HEK293 (cell line): ENCODE measurements around the gene DPP6.
"Not testable (repeated sequence)": the region's sequence is repeated elsewhere in the genome, so short reads cannot be mapped to it uniquely, and the experiment has no call there.

Source experiments
- CTCF ChIA-PET: fragments of 350-600 bp; formaldehyde crosslinking; extraction: SDS; loops from one replicate; lab custom pipeline; 2021; ENCODE audit warnings: antibody characterized with exemption; lab: Yijun Ruan, JAX
- POLR2A ChIA-PET: fragments of 300-600 bp; formaldehyde crosslinking; extraction: SDS; loops from one replicate; lab custom pipeline; 2020; ENCODE audit warnings: antibody characterized with exemption, inconsistent platforms; lab: Yijun Ruan, JAX
- H3K27ac ChIP-seq: fragments of 200-500 bp; sonication (Bioruptor generic); 2 replicates; pipeline ENCODE4 v1.5.1; 2014; ENCODE audit warnings: low read depth, low read length, control low read depth, inconsistent platforms; ENCODE audit errors: extremely low read depth
- H3K36me3 ChIP-seq, 2 experiments: fragments of 200-500 bp in 1 of 2; sonication (Bioruptor generic) in 1 of 2; 1 replicate in 1 of 2; 2 replicates in 1 of 2; pipeline ENCODE4 v1.5.1; 2014 to 2017; ENCODE audit warnings: inconsistent platforms in 2 of 2, low read length in 2 of 2; ENCODE audit not compliant: control insufficient read depth in 2 of 2, insufficient read depth in 1 of 2
- H3K4me1 ChIP-seq: fragments of 200-500 bp; sonication (Bioruptor generic); 2 replicates; pipeline ENCODE4 v1.5.1; 2014; ENCODE audit warnings: mild to moderate bottlenecking, low read length, inconsistent platforms; ENCODE audit not compliant: control insufficient read depth, insufficient read depth
- H3K4me3 ChIP-seq: 2 replicates; pipeline ENCODE4 v1.5.1; 2011; ENCODE audit warnings: low read depth, mild to moderate bottlenecking, control low read depth, low read length, moderate library complexity
- H3K9me3 ChIP-seq: fragments of 200-500 bp; sonication (Bioruptor generic); 2 replicates; pipeline ENCODE4 v1.5.1; 2014; ENCODE audit warnings: low read depth, low read length, inconsistent platforms; ENCODE audit not compliant: control insufficient read depth, insufficient read depth
- KLF7 ChIP-seq: fragments of 450-650 bp; formaldehyde crosslinking; IDR thresholded peaks from 2 replicates; pipeline ENCODE4 v1.5.1; 2016; ENCODE audit warnings: missing biosample characterization, missing genetic modification characterization, borderline replicate concordance
- PBX3 ChIP-seq: sonication (generic); formaldehyde crosslinking; IDR thresholded peaks from 2 replicates; pipeline ENCODE4 v1.8.1; 2022; ENCODE audit warnings: mild to moderate bottlenecking, moderate library complexity, missing genetic modification reagents
- ZBTB20 ChIP-seq: fragments of 450-650 bp; formaldehyde crosslinking; IDR thresholded peaks from 2 replicates; pipeline ENCODE4 v1.5.1; 2016; ENCODE audit warnings: missing biosample characterization, missing genetic modification characterization
- ZFHX2 ChIP-seq: fragments of 450-650 bp; formaldehyde crosslinking; conservative IDR thresholded peaks from 2 replicates; pipeline ENCODE4 v1.5.1; 2016; ENCODE audit warnings: missing biosample characterization, missing genetic modification characterization
- ZNF23 ChIP-seq: fragments of 450-650 bp; formaldehyde crosslinking; IDR thresholded peaks from 2 replicates; pipeline ENCODE4 v1.5.1; 2016; ENCODE audit warnings: missing biosample characterization, missing genetic modification characterization, borderline replicate concordance
- ZNF302 ChIP-seq: fragments of 450-650 bp; formaldehyde crosslinking; IDR thresholded peaks from 2 replicates; pipeline ENCODE4 v1.5.1; 2016; ENCODE audit warnings: missing biosample characterization, missing genetic modification characterization, low read depth
- ZNF362 ChIP-seq: fragments of 450-650 bp; formaldehyde crosslinking; IDR thresholded peaks from 2 replicates; pipeline ENCODE4 v1.5.1; 2016; ENCODE audit warnings: missing biosample characterization, missing genetic modification characterization
- ZNF488 ChIP-seq: fragments of 450-650 bp; formaldehyde crosslinking; IDR thresholded peaks from 2 replicates; pipeline ENCODE4 v1.5.1; 2016; ENCODE audit warnings: missing biosample characterization, missing genetic modification characterization
- ZNF580 ChIP-seq: fragments of 450-650 bp; formaldehyde crosslinking; IDR thresholded peaks from 2 replicates; pipeline ENCODE4 v1.5.1; 2016; ENCODE audit warnings: missing biosample characterization, missing genetic modification characterization
- ZNF585B ChIP-seq: fragments of 450-650 bp; formaldehyde crosslinking; IDR thresholded peaks from 2 replicates; pipeline ENCODE4 v1.5.1; 2016; ENCODE audit warnings: missing biosample characterization, missing genetic modification characterization
- ZNF704 ChIP-seq: fragments of 450-650 bp; formaldehyde crosslinking; IDR thresholded peaks from 2 replicates; pipeline ENCODE4 v1.5.1; 2016; ENCODE audit warnings: missing biosample characterization, missing genetic modification characterization
- ZNF768 ChIP-seq: fragments of 450-650 bp; formaldehyde crosslinking; IDR thresholded peaks from 2 replicates; pipeline ENCODE4 v1.5.1; 2018; ENCODE audit warnings: missing biosample characterization, mild to moderate bottlenecking, missing genetic modification characterization
- ZNF785 ChIP-seq: fragments of 450-650 bp; formaldehyde crosslinking; IDR thresholded peaks from 2 replicates; pipeline ENCODE4 v1.5.1; 2016; ENCODE audit warnings: missing biosample characterization, missing genetic modification characterization

DPP6 gene

GRCh38 chr7:154918741-154919140 lies 866.5 kb downstream of the DPP6 start:
- Histone ChIP-seq H3K4me1 (no peaks in the 10 kb centered on the region), H3K36me3 (no peaks in the 10 kb centered on the region), H3K27ac (no peak overlapping the region), H3K4me3 (no peak overlapping the region), H3K9me3 (no peaks in the 10 kb centered on the region)
- ChIA-PET CTCF (interaction anchor here (0.6 to 2.7 kb wide), 3 partner anchors 9 to 461 kb away, joined by 3 to 19 read pairs (median 3); no protein-coding TSS in a partner anchor), POLR2A (no interaction called here)
- no peak for TF ChIP-seq ZNF488 (tag by site-specific recombination)
- TF ChIP-seq ZNF302: no peak
- no peak for TF ChIP-seq ZNF23
- TF ChIP-seq ZNF785 (tag by site-specific recombination): no peak
- no peak for TF ChIP-seq PBX3 (CRISPR knock-in tag)
- no peak for TF ChIP-seq ZNF585B
- no peak for TF ChIP-seq ZBTB20
- no peak for TF ChIP-seq KLF7 (tag by site-specific recombination)
- TF ChIP-seq ZNF580 (tag by site-specific recombination): no peak
- TF ChIP-seq ZNF704 (tag by site-specific recombination): no peak
- TF ChIP-seq ZNF768 (tag by site-specific recombination): no peak

GRCh38 chr7:154919344-154920225 lies 867.4 kb downstream of the DPP6 start:
- Histone ChIP-seq H3K36me3 (no peaks in the 10 kb centered on the region), H3K27ac (no peak overlapping the region), H3K4me3 (no peak overlapping the region), H3K4me1 (no peaks in the 10 kb centered on the region), H3K9me3 (no peaks in the 10 kb centered on the region)
- POLR2A ChIA-PET: no interaction called here
- CTCF ChIA-PET: interaction anchor here (2.7 kb wide), 1 partner anchor 8 kb away, joined by 19 read pairs; no protein-coding TSS in a partner anchor
- TF ChIP-seq ZNF362 (tag by site-specific recombination) (no peak), ZFHX2 (tag by site-specific recombination) (no peak)

- H3K4me3 ChIP-seq, POLR2A ChIA-PET, H3K27ac ChIP-seq, H3K9me3 ChIP-seq, H3K4me1 ChIP-seq, H3K36me3 ChIP-seq: not testable (repeated sequence)
- CTCF ChIA-PET: interaction anchor here (1.8 to 2.6 kb wide), 2 partner anchors 10 to 423 kb away, joined by 6 to 21 read pairs; no protein-coding TSS in a partner anchor
Observed at GRCh38 chr7:154922472-154922871, 870.3 kb downstream of the DPP6 start.
